Measurements from ENCODE around the gene FLACC1. TPM values are rescaled to one million over a fixed set of nuclear protein-coding genes. Genes with fewer than 3 reads are reported as not detected.

The FLACC1 gene
- polyA plus RNA-seq, 3 donors: 0.16 to 0.91 TPM; not detected in 1

GRCh38 chr2:201275069-201275468, 82.1 kb downstream of the FLACC1 start:
- TF ChIP-seq CTCF (IDR thresholded peaks at IDR 0.05): no peak
- no peak for DNase-seq
- peaks cover 94% of the 10 kb centered on the region for H4K20me1 ChIP-seq (ENCODE audit: insufficient read depth, low read length)
- no CpG with 5 or more reads among the region's 2 CpGs for whole genome bisulfite sequencing (ENCODE audit: insufficient coverage)
- peak overlapping the region in 1 of 2 donors; percentile 51 for H3K27ac ChIP-seq (ENCODE audit: low read depth in 1 of 2, low read length in 2 of 2)
- peak overlapping the region in 1 of 7 donors; percentile 54 for H3K27ac Mint-ChIP-seq
- H3K4me3 Mint-ChIP-seq: no peak overlapping the region
- no peaks in the 10 kb centered on the region for H3K9me3 Mint-ChIP-seq
- peaks cover 11% of the 10 kb centered on the region for H3K4me1 Mint-ChIP-seq
- H3K79me2 ChIP-seq (ENCODE audit: insufficient read depth, low read length): peaks cover 52% of the 10 kb centered on the region
- peaks cover 0 to 7% of the 10 kb centered on the region in 2 donors for H3K4me1 ChIP-seq (ENCODE audit: control insufficient read depth in 1 of 2, insufficient read depth in 2 of 2, low read length in 2 of 2)
- H3K4me2 ChIP-seq (replicated peaks; ENCODE audit: extremely low read depth, low read length, poor library complexity, severe bottlenecking): no peak overlapping the region
- peaks cover 88 to 97% of the 10 kb centered on the region in 2 donors for H3K36me3 Mint-ChIP-seq
- H3K9ac ChIP-seq (ENCODE audit: insufficient read depth, low read length, poor library complexity, severe bottlenecking): no peak overlapping the region
- H2AFZ ChIP-seq (ENCODE audit: insufficient read depth, low read depth, low read length, poor library complexity, severe bottlenecking): no peak overlapping the region
- no peak overlapping the region for H3K4me3 ChIP-seq (replicated peaks in 1 of 3; ENCODE audit: low read depth in 2 of 3, low read length in 3 of 3)
- H3K36me3 ChIP-seq (replicated peaks in 1 of 2; ENCODE audit: control insufficient read depth in 1 of 2, insufficient read depth in 2 of 2, low read length in 2 of 2): peaks cover 92 to 99% of the 10 kb centered on the region in 2 donors
- intact Hi-C loops (cut with micrococcal nuclease): loop anchor here in 1 of 2 donors (10.0 kb wide), 1 partner anchor 90 kb away; no protein-coding TSS in a partner anchor
- H3K27me3 ChIP-seq (ENCODE audit: control insufficient read depth in 2 of 2, insufficient read depth in 2 of 2, low read length in 2 of 2): no peaks in the 10 kb centered on the region
- H3K9me3 ChIP-seq (replicated peaks in 1 of 2; ENCODE audit: control insufficient read depth in 1 of 2, insufficient read depth in 1 of 2, low read length in 2 of 2): no peaks in the 10 kb centered on the region
- peaks cover 0 to 3% (median 0%) of the 10 kb centered on the region in 3 donors for H3K27me3 Mint-ChIP-seq (ENCODE audit: low read depth in 3 of 3)

DNA sequence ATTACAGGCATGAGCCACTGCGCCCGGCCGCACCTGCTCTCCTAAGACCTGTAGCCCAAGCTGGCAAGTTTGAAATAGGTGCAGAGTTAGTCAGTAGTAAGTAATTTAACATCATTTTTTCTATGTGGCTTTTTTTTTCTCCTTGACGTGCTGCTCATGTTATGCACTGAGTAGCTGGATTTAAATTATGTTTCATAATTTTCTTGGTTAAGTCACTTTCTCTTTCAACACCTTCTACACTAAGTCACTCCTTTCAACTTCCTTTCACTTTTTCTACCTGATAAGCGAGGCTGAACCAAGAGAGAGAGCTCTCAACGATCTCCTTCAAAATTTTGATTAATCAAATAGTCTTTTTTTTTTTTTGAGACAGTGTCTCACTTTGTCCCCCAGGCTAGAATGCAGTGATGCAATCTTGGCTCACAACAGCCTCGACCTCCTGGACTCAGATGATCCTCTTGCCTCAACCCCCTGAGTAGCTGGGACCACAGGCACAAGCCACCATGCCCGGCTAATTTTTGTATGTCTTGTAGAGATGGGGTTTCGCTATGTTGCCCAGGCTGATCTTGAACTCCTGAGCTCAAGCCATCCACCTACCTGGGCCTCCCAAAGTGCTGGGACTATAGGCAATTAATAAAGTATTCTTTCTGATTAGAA, 83.7 kb downstream of the FLACC1 start:
- H4K20me1 ChIP-seq (ENCODE audit: insufficient read depth, low read length): peaks cover 97% of the 10 kb centered on the region
- H3K27me3 Mint-ChIP-seq (ENCODE audit: low read depth in 3 of 3): peaks cover 0 to 3% (median 0%) of the 10 kb centered on the region in 3 donors
- no peak overlapping the region for H3K4me3 Mint-ChIP-seq
- peaks cover 90 to 97% of the 10 kb centered on the region in 2 donors for H3K36me3 Mint-ChIP-seq
- no peak overlapping the region for H2AFZ ChIP-seq (ENCODE audit: insufficient read depth, low read depth, low read length, poor library complexity, severe bottlenecking)
- no peaks in the 10 kb centered on the region for H3K4me1 ChIP-seq (ENCODE audit: control insufficient read depth in 1 of 2, insufficient read depth in 2 of 2, low read length in 2 of 2)
- H3K27ac Mint-ChIP-seq: peak overlapping the region in 4 of 7 donors; percentile 34 to 74 (median 36)
- no peaks in the 10 kb centered on the region for H3K9me3 ChIP-seq (replicated peaks in 1 of 2; ENCODE audit: control insufficient read depth in 1 of 2, insufficient read depth in 1 of 2, low read length in 2 of 2)
- intact Hi-C loops (cut with micrococcal nuclease): loop anchor here (5.0 to 10.0 kb wide), 2 partner anchors 36 to 91 kb away; no protein-coding TSS in a partner anchor
- no peak overlapping the region for H3K4me2 ChIP-seq (replicated peaks; ENCODE audit: extremely low read depth, low read length, poor library complexity, severe bottlenecking)
- peak overlapping the region in 1 of 2 donors; percentile 58 for H3K27ac ChIP-seq (ENCODE audit: low read depth in 1 of 2, low read length in 2 of 2)
- WGBS (ENCODE audit: insufficient coverage): 60% methylated on average over 1 of the region's 9 CpGs
- peaks cover 96 to 100% of the 10 kb centered on the region in 2 donors for H3K36me3 ChIP-seq (replicated peaks in 1 of 2; ENCODE audit: control insufficient read depth in 1 of 2, insufficient read depth in 2 of 2, low read length in 2 of 2)
- peaks cover 68% of the 10 kb centered on the region for H3K79me2 ChIP-seq (ENCODE audit: insufficient read depth, low read length)
- H3K9me3 Mint-ChIP-seq: no peaks in the 10 kb centered on the region
- no peak for TF ChIP-seq CTCF (IDR thresholded peaks at IDR 0.05)
- peaks cover 4% of the 10 kb centered on the region for H3K4me1 Mint-ChIP-seq
- no peak overlapping the region for H3K9ac ChIP-seq (ENCODE audit: insufficient read depth, low read length, poor library complexity, severe bottlenecking)
- no peaks in the 10 kb centered on the region for H3K27me3 ChIP-seq (ENCODE audit: control insufficient read depth in 2 of 2, insufficient read depth in 2 of 2, low read length in 2 of 2)
- H3K4me3 ChIP-seq (replicated peaks in 1 of 3; ENCODE audit: low read depth in 2 of 3, low read length in 3 of 3): no peak overlapping the region
- DNase-seq: no peak
